GM19395 (cell line): Measurements from ENCODE around the gene GCSAM.

Experiments
- ATAC-seq: cut with Tn5 transposase; IDR thresholded peaks from one replicate; pipeline ENCODE4 v1.9.1; 2021; ENCODE audit warnings: mild to moderate bottlenecking, moderate library complexity; ENCODE audit not compliant: unreplicated experiment

GCSAM gene

GRCh38 chr3:112109322-112109721 lies 23.7 kb downstream of the GCSAM start:
- ATAC-seq = no peak

GRCh38 chr3:112104774-112105173 lies 28.3 kb downstream of the GCSAM start:
- ATAC-seq = no peak

- ATAC-seq = no peak
Observed at GRCh38 chr3:112101916-112102315, 31.1 kb downstream of the GCSAM start.

- no peak for ATAC-seq
Observed at GRCh38 chr3:112097378-112097777, 35.7 kb downstream of the GCSAM start.

GRCh38 chr3:112096176-112096575 lies 36.9 kb downstream of the GCSAM start:
- no peak for ATAC-seq

GRCh38 chr3:112095731-112096130 lies 37.3 kb downstream of the GCSAM start:
- ATAC-seq = no peak

GRCh38 chr3:112093180-112093522 lies 39.9 kb downstream of the GCSAM start:
- no peak for ATAC-seq

- no peak for ATAC-seq
Observed at GRCh38 chr3:112092496-112093179, 40.4 kb downstream of the GCSAM start.

GRCh38 chr3:112090887-112091586 lies 42.0 kb downstream of the GCSAM start:
- no peak for ATAC-seq

GRCh38 chr3:112089956-112090886 lies 42.8 kb downstream of the GCSAM start:
- ATAC-seq = no peak

- ATAC-seq = no peak
Observed at GRCh38 chr3:112088944-112089343, 44.1 kb downstream of the GCSAM start.

- ATAC-seq = no peak
Observed at GRCh38 chr3:112087746-112088145, 45.3 kb downstream of the GCSAM start.

- no peak for ATAC-seq
Observed at GRCh38 chr3:112086875-112087524, 46.0 kb downstream of the GCSAM start.

- ATAC-seq = peak; percentile 77
Observed at GRCh38 chr3:112086076-112086854, 46.8 kb downstream of the GCSAM start, which contains the start of gene C3orf52. TSS of gene C3orf52 (plus strand) at chr3:112086389. CDS start at chr3:112086408, 19 bp downstream.

- no peak for ATAC-seq
Observed at GRCh38 chr3:112085735-112086075, 47.3 kb downstream of the GCSAM start.

GRCh38 chr3:112084980-112085705 lies 47.9 kb downstream of the GCSAM start:
- no peak for ATAC-seq

GRCh38 chr3:112083239-112083638 lies 49.8 kb downstream of the GCSAM start:
- no peak for ATAC-seq

GRCh38 chr3:112078125-112079083 lies 54.6 kb downstream of the GCSAM start:
- peak; percentile 46 for ATAC-seq
